Body of pancreas (tissue), 4 donors: ENCODE results near the gene AIMP1.

ENCODE experiments used
- POLR2A ChIP-seq, 3 donors: fragments of 450-650 bp; IDR thresholded peaks; one replicate each; pipeline ENCODE4 v1.6.1; 2016; ENCODE audit warnings: antibody characterized with exemption in 3 of 3, mild to moderate bottlenecking in 2 of 3
- TF ChIP-seq, protein P1 (sequence below), 7 experiments: fragments of 450-650 bp in 4 of 7; fragments of 200-600 bp in 3 of 7; sonication (generic) in 3 of 7; IDR thresholded peaks; one replicate each; pipeline ENCODE4 v1.5.1; 2016 to 2019; ENCODE audit warnings: antibody characterized with exemption in 7 of 7

DNA sequence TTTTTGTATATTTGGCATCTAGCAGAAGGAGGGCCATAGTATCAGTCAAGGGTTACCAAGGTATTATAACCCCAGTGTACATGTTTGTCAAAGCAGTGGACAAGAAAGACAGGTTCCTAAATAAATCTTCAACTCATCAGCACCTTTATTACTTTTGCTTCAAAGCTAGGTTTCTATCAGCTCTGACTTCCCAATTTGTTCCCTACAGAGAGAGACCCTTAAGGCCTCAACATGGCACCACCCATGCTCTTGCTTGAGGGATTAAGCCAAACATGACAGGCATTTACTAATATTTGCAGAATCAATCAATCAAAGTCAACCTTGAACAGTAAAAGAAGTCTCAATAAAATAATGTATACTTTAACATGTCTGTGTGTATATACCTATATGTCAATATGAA is 9.8 kb upstream of the AIMP1 start:
- TF ChIP-seq, protein P1, sequence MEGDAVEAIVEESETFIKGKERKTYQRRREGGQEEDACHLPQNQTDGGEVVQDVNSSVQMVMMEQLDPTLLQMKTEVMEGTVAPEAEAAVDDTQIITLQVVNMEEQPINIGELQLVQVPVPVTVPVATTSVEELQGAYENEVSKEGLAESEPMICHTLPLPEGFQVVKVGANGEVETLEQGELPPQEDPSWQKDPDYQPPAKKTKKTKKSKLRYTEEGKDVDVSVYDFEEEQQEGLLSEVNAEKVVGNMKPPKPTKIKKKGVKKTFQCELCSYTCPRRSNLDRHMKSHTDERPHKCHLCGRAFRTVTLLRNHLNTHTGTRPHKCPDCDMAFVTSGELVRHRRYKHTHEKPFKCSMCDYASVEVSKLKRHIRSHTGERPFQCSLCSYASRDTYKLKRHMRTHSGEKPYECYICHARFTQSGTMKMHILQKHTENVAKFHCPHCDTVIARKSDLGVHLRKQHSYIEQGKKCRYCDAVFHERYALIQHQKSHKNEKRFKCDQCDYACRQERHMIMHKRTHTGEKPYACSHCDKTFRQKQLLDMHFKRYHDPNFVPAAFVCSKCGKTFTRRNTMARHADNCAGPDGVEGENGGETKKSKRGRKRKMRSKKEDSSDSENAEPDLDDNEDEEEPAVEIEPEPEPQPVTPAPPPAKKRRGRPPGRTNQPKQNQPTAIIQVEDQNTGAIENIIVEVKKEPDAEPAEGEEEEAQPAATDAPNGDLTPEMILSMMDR (IDR thresholded peaks at IDR 0.05): no peak
- no peak for TF ChIP-seq POLR2A (IDR thresholded peaks at IDR 0.05)
